ENCODE data around the gene TMEM258.

Gene TMEM258

GRCh38 chr11:61817471-61818202, 25.2 kb upstream of the TMEM258 start:
- no peak for DNase-seq

- DNase-seq: peak; percentile 75
These were observed 24.5 kb upstream of the TMEM258 start, which contains the start of gene FADS1 for GRCh38 chr11:61816736-61817455. Gene FADS1, minus strand, starts transcription at chr11:61817003. Its CDS starts 74 bp downstream, at chr11:61816929.

GRCh38 chr11:61815790-61816735, 23.7 kb upstream of the TMEM258 start:
- peak; percentile 69 for DNase-seq

- peak; percentile 41 for DNase-seq
These were observed 22.8 kb upstream of the TMEM258 start for GRCh38 chr11:61814958-61815789.

- DNase-seq: no peak
These were observed 22.0 kb upstream of the TMEM258 start for GRCh38 chr11:61814247-61814957.

GRCh38 chr11:61812736-61813411, 20.5 kb upstream of the TMEM258 start:
- DNase-seq: no peak

- no peak for DNase-seq
These were observed 19.4 kb upstream of the TMEM258 start for GRCh38 chr11:61811831-61812230.

- DNase-seq: no peak
These were observed 18.3 kb upstream of the TMEM258 start for GRCh38 chr11:61810671-61811175.

- no peak for DNase-seq
These were observed 14.4 kb upstream of the TMEM258 start for GRCh38 chr11:61806785-61807184.

GRCh38 chr11:61805146-61805545, 12.7 kb upstream of the TMEM258 start:
- no peak for DNase-seq

GRCh38 chr11:61803889-61804647, 11.7 kb upstream of the TMEM258 start:
- DNase-seq: no peak

- DNase-seq: no peak
These were observed 10.2 kb upstream of the TMEM258 start for GRCh38 chr11:61802605-61803004.

GRCh38 chr11:61800331-61801281, 8.2 kb upstream of the TMEM258 start:
- no peak for DNase-seq

- DNase-seq: no peak
These were observed 7.4 kb upstream of the TMEM258 start for GRCh38 chr11:61799665-61800284.

- DNase-seq: peak; percentile 67
These were observed 5.0 kb upstream of the TMEM258 start for GRCh38 chr11:61797263-61797944.

GRCh38 chr11:61795876-61796526, 3.6 kb upstream of the TMEM258 start:
- DNase-seq: no peak

GRCh38 chr11:61795459-61795858, 3.1 kb upstream of the TMEM258 start:
- no peak for DNase-seq
